H1 (cell line): ENCODE data around the gene CATSPERD. TPM values are rescaled to one million over a fixed set of nuclear protein-coding genes. Genes with fewer than 3 reads are reported as not detected.

Source experiments
- EP300 ChIP-seq, 2 experiments: IDR thresholded peaks; 1 replicate in 1 of 2; 2 replicates in 1 of 2; pipeline ENCODE4 v1.6.1; 2011 to 2012; ENCODE audit warnings: low read depth in 2 of 2, low read length in 2 of 2, mild to moderate bottlenecking in 2 of 2, borderline replicate concordance in 1 of 2, inconsistent platforms in 1 of 2, moderate library complexity in 1 of 2
- polyA plus RNA-seq, 7 experiments: library from polyadenylated mRNA; depleted of rRNA in 3 of 7; stranded (reverse) in 5 of 7; unstranded in 2 of 7; fragments of >200 nt in 5 of 7; fragments of 200-250 nt in 2 of 7; gene quantifications; 1 replicate in 5 of 7; 2 replicates in 1 of 7; 4 replicates in 1 of 7; pipeline versions ENCODE4 v1.2.1 to v1.2.3, GENCODE V29; 2011 to 2013; ENCODE audit warnings: missing spikeins in 2 of 7, mixed read lengths in 2 of 7
- total RNA-seq: library from RNA; stranded (reverse); fragmentation: NEBNext Ultra II Directional; extraction: Animal tissue kit (Norgen Biotek cat#: 25700); gene quantifications from 2 replicates; pipeline ENCODE4 v1.2.1, GENCODE V29; 2021

The CATSPERD gene
- total and polyA plus RNA-seq, 2 of the 8 experiments (the other 6 are each of a cell fraction or from before 2014, with no cell fraction given) = 0.12 TPM; not detected in 1

GRCh38 chr19:5786593-5787408 lies 66.4 kb downstream of the CATSPERD start (continued):
- no peak for TF ChIP-seq EP300 (IDR thresholded peaks at IDR 0.05; ENCODE audit: borderline replicate concordance in 1 of 2, low read depth in 2 of 2, low read length in 2 of 2)
